ENCODE results near the gene RARG. TPM values are rescaled to one million over a fixed set of nuclear protein-coding genes. Genes with fewer than 3 reads are reported as not detected.
A peak's percentile ranks its signal among the peaks of the same experiment; 100 is the strongest.
"Not testable (repeated sequence)": the region's sequence is repeated elsewhere in the genome, so short reads cannot be mapped to it uniquely, and the experiment has no call there.

Gene RARG
- total RNA-seq, 3 donors from 2014 or later = 34.4 to 38.4 (median 38.0) TPM

DNA sequence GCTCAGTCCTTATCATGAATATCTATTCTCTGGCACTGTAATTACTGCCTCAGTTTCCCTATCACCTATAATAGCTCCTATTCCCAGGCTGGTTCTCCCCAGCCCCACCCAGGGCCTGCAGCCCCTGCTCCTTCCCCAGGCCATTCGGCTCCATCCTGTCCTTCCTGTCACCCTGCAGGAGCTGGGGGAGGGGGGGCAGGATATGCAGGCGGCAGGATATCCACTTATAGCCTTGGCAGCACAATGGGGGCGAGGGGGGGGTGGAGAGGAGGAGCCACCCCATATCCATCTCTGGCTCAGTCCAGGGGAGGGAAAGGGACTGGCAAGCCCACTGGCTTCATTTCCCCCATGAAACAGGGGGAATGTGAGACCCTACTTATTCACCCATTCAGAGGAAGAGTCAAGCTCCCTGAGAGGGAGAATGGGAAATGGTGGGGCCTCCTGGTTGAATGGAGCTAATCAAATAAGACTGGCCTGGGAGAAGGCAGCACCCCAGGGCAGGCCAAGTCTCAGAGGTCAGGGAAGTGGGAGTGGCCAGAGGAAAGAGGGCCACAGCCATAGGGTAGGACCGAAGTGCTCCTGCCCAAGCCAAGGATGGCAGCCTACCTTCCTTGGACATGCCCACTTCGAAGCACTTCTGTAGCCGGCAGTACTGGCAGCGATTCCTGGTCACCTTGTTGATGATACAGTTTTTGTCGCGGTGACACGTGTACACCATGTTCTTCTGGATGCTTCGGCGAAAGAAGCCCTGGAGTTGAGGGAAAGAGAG, 17.1 kb downstream of the RARG start:
- no peak for ATAC-seq
- Mint-ChIP-seq H3K4me1 (ENCODE audit: low read depth) (peaks cover 72% of the 10 kb centered on the region), H3K4me3 (no peak overlapping the region), H3K27me3 (ENCODE audit: low read depth) (no peaks in the 10 kb centered on the region), H3K36me3 (ENCODE audit: insufficient read depth) (peaks cover 21% of the 10 kb centered on the region), H3K9me3 (no peaks in the 10 kb centered on the region)
- no peak for DNase-seq

DNA sequence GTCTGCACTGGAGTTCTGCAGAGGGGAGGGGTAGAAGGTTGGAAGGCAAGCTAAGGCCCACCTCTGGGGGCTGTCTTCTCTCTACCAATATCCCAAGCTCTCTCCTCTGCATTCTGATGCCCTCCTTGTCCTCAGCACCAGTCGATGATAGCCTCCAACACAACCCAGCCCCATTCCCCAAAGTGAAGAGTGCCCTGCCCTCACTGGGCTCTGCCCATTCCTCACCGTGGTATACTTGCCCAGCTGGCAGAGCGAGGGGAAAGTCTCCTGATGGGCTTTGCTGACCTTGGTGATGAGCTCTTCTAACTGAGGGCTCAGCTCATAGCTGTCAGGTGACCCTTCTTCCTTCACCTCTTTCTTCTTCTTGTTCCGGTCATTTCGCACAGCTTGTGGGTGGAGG, 17.8 kb downstream of the RARG start:
- ATAC-seq = no peak
- no peak overlapping the region for H3K4me3 Mint-ChIP-seq
- no peaks in the 10 kb centered on the region for H3K9me3 Mint-ChIP-seq
- H3K4me1 Mint-ChIP-seq (ENCODE audit: low read depth) = peaks cover 73% of the 10 kb centered on the region
- peaks cover 21% of the 10 kb centered on the region for H3K36me3 Mint-ChIP-seq (ENCODE audit: insufficient read depth)
- H3K27me3 Mint-ChIP-seq (ENCODE audit: low read depth) = no peaks in the 10 kb centered on the region
- no peak for DNase-seq

DNA sequence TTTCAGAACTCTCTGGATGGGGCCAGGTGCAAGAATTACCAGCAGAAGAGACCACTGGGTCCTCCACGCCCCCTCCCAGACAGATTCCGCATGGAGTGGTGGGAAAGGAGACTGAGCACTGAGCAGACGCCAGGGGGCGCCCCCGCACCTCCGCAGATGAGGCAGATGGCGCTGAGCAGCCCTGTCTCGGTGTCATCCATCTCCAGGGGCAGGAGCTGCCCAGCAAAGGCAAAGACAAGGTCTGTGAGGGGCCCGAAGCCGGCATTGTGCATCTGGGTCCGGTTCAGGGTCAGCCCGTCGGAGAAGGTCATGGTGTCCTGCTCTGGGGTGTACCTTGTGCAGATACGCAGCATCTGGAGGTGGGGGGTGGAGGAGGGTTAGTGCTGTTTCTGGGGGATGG, 18.7 kb downstream of the RARG start:
- no peaks in the 10 kb centered on the region for H3K9me3 Mint-ChIP-seq
- H3K36me3 Mint-ChIP-seq (ENCODE audit: insufficient read depth) = peaks cover 21% of the 10 kb centered on the region
- ATAC-seq = peak; percentile 68 to 72
- H3K4me1 Mint-ChIP-seq (ENCODE audit: low read depth) = peaks cover 75% of the 10 kb centered on the region
- DNase-seq = peak; percentile 85
- no peak overlapping the region for H3K4me3 Mint-ChIP-seq
- no peaks in the 10 kb centered on the region for H3K27me3 Mint-ChIP-seq (ENCODE audit: low read depth)

DNA sequence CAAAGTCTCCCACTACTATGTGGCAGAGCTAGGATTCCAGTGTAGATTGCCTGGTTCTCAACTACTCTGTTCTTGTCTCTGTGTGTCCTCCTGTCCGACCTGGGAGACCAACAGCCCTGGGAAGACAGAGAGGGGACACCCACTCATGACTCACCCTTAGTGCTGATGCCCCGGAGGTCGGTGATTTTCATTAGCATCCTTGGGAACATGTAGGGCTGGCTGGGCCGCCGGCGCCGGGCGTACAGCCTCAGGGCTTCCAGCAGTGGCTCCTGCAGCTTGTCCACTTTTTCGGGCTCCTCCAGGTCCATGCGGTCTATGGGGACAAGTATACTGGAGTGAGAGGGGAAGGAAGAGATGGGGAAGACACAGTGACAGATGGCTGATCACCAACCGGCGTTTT, 19.1 kb downstream of the RARG start:
- no peak for DNase-seq
- Mint-ChIP-seq H3K27me3 (ENCODE audit: low read depth) (no peaks in the 10 kb centered on the region), H3K9me3 (no peaks in the 10 kb centered on the region), H3K4me1 (ENCODE audit: low read depth) (peaks cover 75% of the 10 kb centered on the region), H3K4me3 (no peak overlapping the region), H3K36me3 (ENCODE audit: insufficient read depth) (peaks cover 21% of the 10 kb centered on the region)
- no peak for ATAC-seq

DNA sequence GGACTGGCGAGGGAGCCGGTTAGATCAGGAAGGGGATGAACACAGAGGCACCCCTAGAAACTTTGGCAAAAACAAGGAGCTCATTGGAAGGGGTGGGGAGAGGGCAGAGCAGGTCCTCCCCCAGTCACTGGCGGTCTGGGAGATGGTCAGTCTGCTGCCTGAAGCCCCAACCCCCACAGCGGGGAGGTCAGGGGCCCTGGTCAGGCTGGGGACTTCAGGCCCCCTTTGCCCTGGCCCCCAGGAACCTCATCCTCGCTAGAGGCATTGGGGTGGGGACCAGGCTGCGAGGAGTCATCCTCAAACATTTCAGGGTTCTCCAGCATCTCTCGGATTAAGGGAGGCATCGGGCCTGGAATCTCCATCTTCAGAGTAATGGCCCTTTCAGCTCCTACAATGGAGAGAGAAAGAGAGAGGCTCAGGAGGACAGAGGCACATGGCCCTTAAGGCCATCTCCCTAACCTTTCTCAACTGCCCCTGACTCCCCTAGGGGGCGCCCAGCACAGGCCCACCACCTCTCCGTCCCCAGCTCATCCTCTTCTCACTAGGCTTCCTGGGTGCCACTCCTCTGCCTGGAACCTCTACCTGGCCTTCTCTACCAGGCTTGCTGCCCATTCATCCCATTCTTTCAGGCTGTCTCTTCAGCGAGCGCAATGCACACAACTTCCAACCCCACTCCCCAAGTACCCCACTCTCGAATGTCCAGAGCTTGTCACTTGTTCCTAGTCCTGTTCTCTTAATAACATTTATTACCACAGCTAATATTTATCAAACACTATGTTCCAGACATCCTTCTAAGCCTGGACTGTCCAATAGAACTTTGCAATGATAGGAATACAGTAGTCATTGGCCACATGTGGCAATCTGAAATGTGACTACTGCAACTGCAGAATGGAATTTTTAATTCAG, 20.3 kb downstream of the RARG start:
- peaks cover 74% of the 10 kb centered on the region for H3K4me1 Mint-ChIP-seq (ENCODE audit: low read depth)
- H3K36me3 Mint-ChIP-seq (ENCODE audit: insufficient read depth) = peaks cover 21% of the 10 kb centered on the region
- H3K4me3 Mint-ChIP-seq = no peak overlapping the region
- no peak for ATAC-seq
- DNase-seq = no peak
- H3K27me3 Mint-ChIP-seq (ENCODE audit: low read depth) = no peaks in the 10 kb centered on the region
- no peaks in the 10 kb centered on the region for H3K9me3 Mint-ChIP-seq

DNA sequence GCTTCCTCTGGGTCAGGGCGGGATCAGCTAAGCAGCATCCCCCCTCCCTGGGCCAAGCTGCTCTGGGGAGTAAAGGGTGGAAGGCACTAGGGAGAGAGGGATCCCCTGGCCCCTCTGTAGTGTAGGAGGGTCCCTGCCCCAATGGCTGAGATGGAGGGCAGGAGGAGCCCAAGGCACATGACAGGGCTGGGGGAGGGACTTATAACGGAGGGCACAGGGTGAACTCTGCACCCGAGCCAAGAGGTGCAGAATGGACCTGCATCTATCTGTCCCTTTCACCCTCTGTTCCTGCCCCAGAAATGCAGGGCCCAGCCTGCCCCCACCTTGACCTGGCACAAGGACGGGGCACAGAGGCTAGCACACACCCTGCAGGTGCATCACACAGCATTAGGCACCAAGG, 21.2 kb downstream of the RARG start:
- H3K9me3 Mint-ChIP-seq = no peaks in the 10 kb centered on the region
- ATAC-seq (no peak), DNase-seq (no peak)
- peaks cover 21% of the 10 kb centered on the region for H3K36me3 Mint-ChIP-seq (ENCODE audit: insufficient read depth)
- H3K4me1 Mint-ChIP-seq (ENCODE audit: low read depth) = peaks cover 74% of the 10 kb centered on the region
- no peaks in the 10 kb centered on the region for H3K27me3 Mint-ChIP-seq (ENCODE audit: low read depth)
- H3K4me3 Mint-ChIP-seq = no peak overlapping the region

DNA sequence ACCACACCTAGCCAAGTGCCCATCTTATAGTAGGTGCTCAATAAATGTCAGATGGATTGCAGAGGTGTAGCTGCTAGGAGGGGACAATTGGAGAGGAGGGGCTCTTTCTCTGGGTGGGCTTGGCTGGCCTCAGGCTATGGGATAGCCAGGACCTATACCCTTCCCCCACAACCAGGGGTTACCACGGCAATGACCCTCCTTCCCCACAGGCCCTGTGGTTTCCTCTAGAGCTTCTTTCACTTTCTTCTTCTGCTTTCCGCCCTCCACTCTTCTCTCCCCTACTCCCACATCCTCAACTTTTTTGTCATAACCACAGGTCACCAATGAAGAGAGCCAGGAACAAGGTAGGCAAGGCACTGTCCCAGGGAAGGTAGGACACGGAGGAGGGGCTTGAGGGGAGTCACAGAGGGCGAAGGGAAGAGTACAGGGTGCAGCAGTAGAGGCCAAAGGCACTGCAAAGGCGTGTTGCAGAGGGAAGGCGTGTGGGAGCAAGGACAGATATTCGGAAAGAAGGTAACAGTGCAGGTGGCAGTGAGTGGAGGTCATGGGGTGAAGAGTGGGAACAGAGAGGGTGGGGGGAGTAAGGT, 23.0 kb downstream of the RARG start:
- Mint-ChIP-seq H3K27me3 (ENCODE audit: low read depth) (no peaks in the 10 kb centered on the region), H3K4me1 (ENCODE audit: low read depth) (peaks cover 77% of the 10 kb centered on the region), H3K4me3 (peak overlapping the region; percentile 71), H3K36me3 (ENCODE audit: insufficient read depth) (peaks cover 14% of the 10 kb centered on the region), H3K9me3 (no peaks in the 10 kb centered on the region)
- DNase-seq = no peak
- peak; percentile 21 to 31 for ATAC-seq

DNA sequence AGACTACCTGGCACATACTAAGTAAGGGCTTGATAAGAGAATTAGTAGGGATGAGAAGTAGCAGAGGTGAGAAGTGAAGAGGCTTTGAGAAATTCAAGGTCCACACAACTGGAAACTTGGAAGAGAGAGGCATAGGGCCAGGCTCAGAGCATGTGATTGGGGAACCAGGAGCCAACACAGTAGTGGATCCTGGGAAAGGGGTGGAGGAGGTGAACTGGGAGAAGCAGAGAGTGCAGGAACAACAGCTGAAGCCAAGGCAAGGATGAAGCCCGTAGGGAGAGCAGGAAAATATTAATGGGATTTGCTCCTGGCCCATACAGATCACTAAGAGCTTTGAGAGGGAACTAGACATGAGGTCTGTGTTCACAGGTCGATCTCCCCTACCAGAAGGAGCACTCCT, 23.6 kb downstream of the RARG start:
- Mint-ChIP-seq H3K36me3 (ENCODE audit: insufficient read depth) (peaks cover 10% of the 10 kb centered on the region), H3K9me3 (no peaks in the 10 kb centered on the region), H3K4me3 (peak overlapping the region; percentile 71), H3K27me3 (ENCODE audit: low read depth) (no peaks in the 10 kb centered on the region), H3K4me1 (ENCODE audit: low read depth) (peaks cover 75% of the 10 kb centered on the region)
- no peak for DNase-seq
- ATAC-seq = no peak

DNA sequence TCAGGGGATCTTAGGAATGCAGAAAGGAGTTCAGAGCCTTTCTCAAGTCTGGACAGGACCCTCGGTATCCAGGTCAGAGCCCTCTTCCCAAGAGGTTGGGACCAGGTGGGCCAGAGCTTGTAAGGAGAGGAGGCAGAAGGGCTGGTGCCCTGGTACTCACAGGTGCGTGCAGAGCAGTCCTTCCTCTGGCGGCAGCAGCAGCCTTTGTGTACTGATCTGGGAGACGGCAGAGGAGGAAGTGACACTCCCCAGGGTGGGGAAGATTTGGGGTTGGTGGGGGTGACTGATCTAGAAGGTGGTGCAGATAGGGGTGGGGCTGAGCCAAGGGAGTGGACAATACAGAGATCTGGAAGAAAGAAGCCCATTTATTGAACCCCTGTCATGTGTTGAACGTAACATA, 25.0 kb downstream of the RARG start, which contains the start of gene ITGB7:
Gene ITGB7 (minus strand): TSS at position 210 of the 400 bp plus-strand sequence. CDS start 6,808 bp downstream, outside the sequence.
- H3K4me3 Mint-ChIP-seq = peak within 1 kb of the TSS; percentile 86
- DNase-seq = peak; percentile 58
- H3K36me3 Mint-ChIP-seq (ENCODE audit: insufficient read depth) = peaks cover 8% of the 10 kb centered on the region
- no peaks in the 10 kb centered on the region for H3K9me3 Mint-ChIP-seq
- H3K27me3 Mint-ChIP-seq (ENCODE audit: low read depth) = no peaks in the 10 kb centered on the region
- peak; percentile 65 for ATAC-seq
- H3K4me1 Mint-ChIP-seq (ENCODE audit: low read depth) = peaks cover 75% of the 10 kb centered on the region

DNA sequence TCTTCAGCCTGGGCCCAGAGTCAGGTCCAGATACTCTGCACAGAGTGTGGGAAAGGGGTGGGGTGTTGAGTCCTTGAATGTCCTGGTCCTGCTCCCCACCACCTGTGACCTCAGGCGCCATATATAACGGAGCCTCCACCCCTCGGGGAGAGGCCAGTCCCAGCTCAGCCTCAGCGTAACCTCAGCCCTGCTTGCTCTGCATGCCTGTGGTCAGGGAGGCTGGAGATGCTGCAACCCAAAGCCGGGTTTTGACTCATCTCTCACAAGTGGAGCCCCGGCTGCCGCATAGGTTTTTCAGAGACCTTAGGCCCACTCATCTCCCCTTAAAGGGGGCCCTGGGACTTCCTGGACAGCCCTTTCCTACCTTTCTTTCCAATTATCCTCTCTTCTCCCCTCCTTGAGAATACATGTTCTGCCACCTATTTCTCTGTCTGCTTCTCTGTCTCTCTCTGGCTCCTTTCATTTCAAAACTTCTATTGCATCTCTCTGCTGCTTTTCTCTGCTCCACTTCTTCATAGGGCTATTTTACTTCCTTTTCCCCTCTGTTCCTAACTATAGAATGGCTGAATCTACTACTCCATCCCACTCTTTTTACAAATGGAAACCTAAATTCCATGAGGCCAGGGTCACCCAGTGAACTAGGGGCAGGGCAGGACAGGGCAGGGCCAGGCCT, 26.1 kb downstream of the RARG start:
- ATAC-seq = peak; percentile 79 to 84
- Mint-ChIP-seq H3K4me3 (peak overlapping the region; percentile 86), H3K4me1 (ENCODE audit: low read depth) (peaks cover 83% of the 10 kb centered on the region), H3K27me3 (ENCODE audit: low read depth) (no peaks in the 10 kb centered on the region), H3K9me3 (no peaks in the 10 kb centered on the region), H3K36me3 (ENCODE audit: insufficient read depth) (peaks cover 7% of the 10 kb centered on the region)
- DNase-seq = peak; percentile 44

DNA sequence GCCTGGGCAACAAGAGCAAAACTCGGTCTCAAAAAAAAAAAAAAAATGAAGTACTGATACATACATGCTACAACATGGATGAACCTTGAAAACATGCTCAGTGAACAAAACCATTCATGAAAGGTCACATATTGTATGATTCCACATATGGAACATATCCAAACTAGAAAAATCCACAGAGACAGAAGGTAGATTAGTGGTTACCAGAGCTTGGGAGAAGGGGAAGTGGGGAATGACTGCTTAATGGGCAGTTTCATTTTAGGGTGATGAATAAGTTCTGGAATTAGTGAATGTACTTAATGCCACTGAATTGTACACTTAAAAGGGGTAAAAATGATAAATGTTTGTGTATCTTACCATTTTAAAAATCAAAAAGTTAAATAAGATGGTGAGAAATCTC, 27.7 kb downstream of the RARG start:
- H3K9me3 Mint-ChIP-seq = no peaks in the 10 kb centered on the region
- H3K4me1 Mint-ChIP-seq (ENCODE audit: low read depth) = peaks cover 87% of the 10 kb centered on the region
- peak overlapping the region; percentile 86 for H3K4me3 Mint-ChIP-seq
- no peaks in the 10 kb centered on the region for H3K27me3 Mint-ChIP-seq (ENCODE audit: low read depth)
- ATAC-seq (no peak), DNase-seq (no peak)
- peaks cover 16% of the 10 kb centered on the region for H3K36me3 Mint-ChIP-seq (ENCODE audit: insufficient read depth)

DNA sequence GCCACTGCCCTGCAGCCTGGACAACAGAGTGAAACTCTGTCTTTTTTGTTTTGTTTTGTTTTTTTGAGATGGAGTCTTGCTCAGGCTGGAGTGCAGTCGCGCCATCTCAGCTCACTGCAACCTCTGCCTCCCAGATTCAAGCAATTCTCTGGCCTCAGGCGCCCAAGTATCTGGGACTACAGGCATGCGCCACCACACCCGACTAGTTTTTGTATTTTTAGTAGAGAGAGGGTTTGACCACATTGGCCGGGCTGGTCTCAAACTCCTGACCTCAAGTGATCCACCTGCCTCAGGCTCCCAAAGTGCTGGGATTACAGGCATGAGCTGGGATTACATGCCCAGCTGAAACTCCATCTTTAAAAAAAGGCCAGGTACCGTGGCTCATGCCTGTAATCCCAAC, 29.7 kb downstream of the RARG start:
- not testable (repeated sequence) for H3K9me3 Mint-ChIP-seq

DNA sequence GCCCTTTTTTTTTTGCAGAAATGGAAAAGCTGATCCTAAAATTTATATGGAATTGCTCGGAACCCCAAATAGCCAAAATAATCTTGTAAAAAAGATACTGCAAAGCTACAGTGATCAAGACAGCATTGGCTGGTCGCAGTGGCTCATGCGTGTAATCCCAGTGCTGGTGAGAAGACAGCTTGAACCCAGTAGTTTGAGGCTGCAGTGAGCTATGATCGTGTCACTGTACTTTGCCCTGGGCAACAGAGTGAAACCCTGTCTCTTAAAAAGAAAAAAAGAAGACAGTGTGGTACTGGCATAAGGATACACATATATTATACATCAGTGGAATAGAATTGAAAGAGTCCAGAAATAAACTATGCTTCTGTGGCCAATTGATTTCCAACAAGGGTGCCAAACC, 30.4 kb downstream of the RARG start:
- ATAC-seq (no peak), DNase-seq (no peak)
- Mint-ChIP-seq H3K4me1 (ENCODE audit: low read depth) (peaks cover 82% of the 10 kb centered on the region), H3K36me3 (ENCODE audit: insufficient read depth) (peaks cover 24% of the 10 kb centered on the region), H3K27me3 (ENCODE audit: low read depth) (no peaks in the 10 kb centered on the region), H3K9me3 (no peaks in the 10 kb centered on the region), H3K4me3 (no peak overlapping the region)

More for the DNA sequence above, 29.7 kb downstream of the RARG start:
- peaks cover 18% of the 10 kb centered on the region for H3K36me3 Mint-ChIP-seq (ENCODE audit: insufficient read depth)
- peaks cover 84% of the 10 kb centered on the region for H3K4me1 Mint-ChIP-seq (ENCODE audit: low read depth)
- H3K4me3 Mint-ChIP-seq; H3K27me3 Mint-ChIP-seq (ENCODE audit: low read depth); ATAC-seq; DNase-seq: not testable (repeated sequence)

DNA sequence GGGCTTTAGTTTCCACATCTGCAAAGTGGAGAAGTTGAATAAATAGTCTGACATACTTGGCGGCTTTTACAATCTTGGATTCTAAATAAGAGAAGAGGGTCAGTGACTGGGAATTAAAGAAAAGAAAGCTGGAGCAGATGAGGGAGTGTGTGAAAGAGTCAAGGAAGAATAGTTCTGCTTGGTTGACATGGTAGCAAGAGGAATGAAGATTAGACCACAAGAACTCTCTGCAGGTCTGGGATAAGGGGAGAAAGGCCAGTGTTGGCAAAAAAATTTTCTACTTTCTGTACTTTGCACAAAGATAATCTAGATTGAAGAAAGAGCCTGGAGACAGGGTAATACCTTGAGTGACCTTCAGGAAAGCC, 30.9 kb downstream of the RARG start:
- no peaks in the 10 kb centered on the region for H3K27me3 Mint-ChIP-seq (ENCODE audit: low read depth)
- no peaks in the 10 kb centered on the region for H3K9me3 Mint-ChIP-seq
- DNase-seq (no peak), ATAC-seq (no peak)
- peak overlapping the region; percentile 77 for H3K4me3 Mint-ChIP-seq
- H3K36me3 Mint-ChIP-seq (ENCODE audit: insufficient read depth) = peaks cover 26% of the 10 kb centered on the region
- peaks cover 79% of the 10 kb centered on the region for H3K4me1 Mint-ChIP-seq (ENCODE audit: low read depth)

All from activated T-cell treated with anti-CD3 and anti-CD28 coated beads, Interleukin-2, amount 50 U/mL, for 4 hours (primary cell).